ENCODE results near the gene TIMM44. TPM values are rescaled to one million over a fixed set of nuclear protein-coding genes. Genes with fewer than 3 reads are reported as not detected.

The TIMM44 gene
- total RNA-seq, 1 donor from 2014 or later = 67.4 TPM

DNA sequence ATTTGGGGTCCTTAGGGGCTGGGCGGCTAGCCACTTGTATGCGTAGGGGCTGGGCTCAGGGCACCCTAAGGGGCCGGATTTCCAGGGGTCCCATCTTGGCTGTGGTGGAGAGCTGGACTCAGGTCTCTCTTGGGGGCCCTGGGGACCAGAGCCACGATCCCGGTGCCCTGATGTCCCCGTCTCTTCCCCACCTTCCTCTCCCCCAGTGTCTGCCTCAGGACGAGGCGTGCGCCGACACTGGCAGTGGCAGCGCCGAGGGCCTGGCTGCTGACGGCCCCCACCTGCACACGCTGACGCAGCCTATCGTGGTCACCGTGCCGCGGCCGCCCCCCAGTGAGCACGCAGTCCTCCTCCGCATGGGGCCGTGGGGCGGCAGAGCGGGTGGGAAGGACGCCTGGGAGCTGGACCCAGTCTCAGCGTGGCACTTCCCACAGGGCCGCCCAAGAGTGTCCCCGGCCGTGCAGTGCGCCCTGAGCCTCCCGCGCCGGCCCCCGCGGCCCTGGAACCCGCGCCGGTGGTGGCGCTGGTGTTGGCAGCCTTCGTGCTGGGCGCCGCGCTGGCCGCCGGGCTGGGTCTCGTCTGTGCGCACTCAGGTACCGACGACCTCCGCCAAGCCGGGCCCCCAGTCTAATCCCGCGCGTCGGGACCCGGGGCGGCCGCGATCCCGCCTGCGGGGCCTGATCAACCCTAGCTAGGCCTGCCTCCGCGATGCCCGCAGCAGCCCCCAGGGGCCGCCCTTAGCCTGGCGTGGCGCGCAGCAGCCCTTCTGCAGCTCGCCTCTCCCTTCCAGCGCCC lies 26.0 kb downstream of the TIMM44 start:
- intact Hi-C loops (cut with micrococcal nuclease) = no loop called here

DNA sequence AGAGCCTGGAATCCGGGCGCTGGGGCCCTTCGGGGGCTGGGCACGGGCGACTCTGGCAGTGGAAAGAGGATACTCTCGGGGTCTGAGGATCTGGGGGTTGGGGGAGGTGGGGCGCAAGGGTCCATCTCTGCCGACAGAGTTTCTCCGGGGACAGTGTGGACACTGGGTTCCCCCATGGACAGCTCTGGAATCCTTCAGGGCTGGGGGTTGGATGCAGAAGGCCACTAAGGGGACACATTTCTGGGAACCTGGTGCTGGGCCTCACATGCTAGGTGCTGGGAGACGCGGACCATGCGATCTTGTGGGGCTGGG lies 26.6 kb downstream of the TIMM44 start:
- intact Hi-C loops (cut with micrococcal nuclease) = loop anchor here (1.0 kb wide), 1 partner anchor 14 kb away; the partner anchor contains the start of gene MAP2K7

GRCh38 chr19:7916103-7916954 lies 27.1 kb downstream of the TIMM44 start:
- intact Hi-C loops (cut with micrococcal nuclease) = loop anchor here (1.0 kb wide), 1 partner anchor 13 kb away; the partner anchor contains the start of gene MAP2K7

DNA sequence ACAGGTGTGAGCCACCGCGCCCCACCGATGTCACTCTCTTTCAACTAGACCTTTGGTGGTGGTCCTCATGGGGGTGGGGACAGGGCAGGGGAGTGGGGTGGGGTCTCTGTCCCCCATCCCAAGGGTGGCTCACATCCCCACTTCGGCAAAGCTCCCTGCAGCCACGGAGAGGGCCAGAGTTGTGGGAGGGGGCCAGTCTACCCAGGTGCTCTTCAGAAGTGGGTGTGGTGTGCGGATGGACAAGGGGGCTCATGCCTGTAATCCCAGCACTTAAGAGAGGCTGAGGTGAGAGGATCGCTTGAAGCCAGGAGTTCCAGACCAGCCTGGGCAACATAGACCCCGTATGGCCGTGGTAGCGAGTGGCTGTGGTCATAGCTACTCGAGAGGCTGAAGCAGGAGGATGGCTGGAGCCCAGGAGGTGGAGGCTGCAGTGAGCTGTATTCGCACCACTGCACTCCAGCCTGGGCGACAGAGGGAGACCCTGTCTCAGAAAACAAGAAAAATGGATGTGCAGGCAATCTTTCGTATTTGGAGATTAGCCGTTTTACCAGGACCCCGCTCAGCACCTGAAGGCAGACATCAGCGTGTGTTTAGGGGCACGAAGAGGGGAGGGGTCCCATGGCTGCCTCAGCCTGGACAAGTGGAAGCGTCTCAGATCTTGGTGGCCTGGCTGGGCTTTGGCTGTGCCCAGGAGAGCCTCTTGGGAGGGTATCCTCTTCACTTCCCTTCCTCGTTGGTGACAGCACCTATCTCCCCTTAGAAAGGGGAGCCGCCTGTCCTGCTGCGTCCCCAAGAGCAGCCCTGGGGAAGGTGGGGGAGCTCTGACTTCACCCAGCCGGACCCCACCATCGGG lies 28.0 kb downstream of the TIMM44 start:
- intact Hi-C loops (cut with micrococcal nuclease) = loop anchor here (1.0 kb wide), 1 partner anchor 12 kb away; the partner anchor contains the start of gene MAP2K7

DNA sequence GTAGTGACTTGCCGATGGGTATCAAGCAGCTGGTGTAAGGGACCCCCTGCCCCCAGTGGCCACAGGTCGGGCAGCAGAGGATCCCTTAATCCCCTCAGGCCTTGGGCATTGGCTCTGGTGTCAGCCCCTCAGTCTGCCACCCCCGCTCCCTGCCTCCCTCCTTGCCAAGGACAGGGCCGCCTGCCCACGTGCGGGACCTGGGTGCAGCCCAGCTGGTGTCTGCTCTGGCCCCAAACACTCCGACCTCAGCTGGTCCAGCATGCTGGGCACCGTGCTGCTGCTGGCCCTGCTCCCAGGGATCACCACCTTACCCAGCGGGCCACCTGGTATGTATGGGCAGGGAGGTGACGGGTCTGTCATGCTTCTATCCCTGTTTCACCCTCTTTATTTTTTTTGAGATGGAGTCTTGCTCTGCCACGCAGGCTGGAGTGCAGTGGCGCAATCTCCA lies 28.8 kb downstream of the TIMM44 start, which contains the start of gene TGFBR3L:
TSS of gene TGFBR3L (plus strand) at position 233 of the 448 bp plus-strand sequence.
- intact Hi-C loops (cut with micrococcal nuclease) = no loop called here

- intact Hi-C loops (cut with micrococcal nuclease) = no loop called here
Measured at GRCh38 chr19:7914099-7914498, 29.4 kb downstream of the TIMM44 start.

GRCh38 chr19:7913652-7914051 lies 29.8 kb downstream of the TIMM44 start:
- intact Hi-C loops (cut with micrococcal nuclease) = no loop called here

DNA sequence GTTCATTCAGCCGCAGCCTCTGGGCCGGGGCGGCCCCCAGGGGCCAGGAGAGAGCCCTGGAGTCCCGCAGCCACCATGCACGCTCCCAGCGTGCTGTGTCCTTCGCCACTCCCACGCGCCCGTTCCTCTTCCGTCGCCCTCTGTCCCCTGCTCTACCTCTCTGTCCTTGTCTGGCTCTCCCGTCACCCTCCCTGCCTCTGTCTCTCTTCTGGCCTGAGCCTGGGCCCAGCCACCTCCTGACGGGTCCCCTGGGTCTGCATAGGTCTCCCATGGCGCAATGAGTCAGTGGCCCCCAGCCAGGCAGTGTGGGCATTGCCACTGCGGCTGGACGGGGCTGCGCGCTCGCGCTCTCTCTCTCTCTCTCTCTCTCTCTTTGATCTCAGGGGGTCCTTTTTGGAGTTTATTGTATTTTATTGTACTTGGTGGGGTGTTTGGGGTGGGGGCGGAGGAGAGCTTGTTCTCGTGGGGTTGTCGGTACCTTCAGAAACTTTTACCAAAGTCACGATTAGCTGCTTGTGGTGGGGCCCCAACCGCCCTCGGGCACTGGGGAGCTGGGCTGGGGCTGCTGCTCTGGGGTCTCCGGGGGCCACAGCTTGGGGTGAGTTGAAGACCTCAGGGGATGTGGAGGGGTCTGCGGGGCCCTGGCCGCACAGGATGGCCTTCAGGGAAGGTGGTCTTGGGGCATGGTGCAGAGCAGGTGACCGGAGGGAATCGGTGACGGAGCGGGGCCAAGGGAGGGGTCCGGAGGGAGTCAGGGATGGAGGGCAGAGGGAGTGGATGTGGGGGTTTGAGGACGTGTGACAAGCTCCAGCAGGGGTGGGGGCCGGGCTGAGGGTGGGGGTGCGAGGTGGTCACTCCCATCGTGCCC lies 30.5 kb downstream of the TIMM44 start:
- intact Hi-C loops (cut with micrococcal nuclease) = no loop called here

DNA sequence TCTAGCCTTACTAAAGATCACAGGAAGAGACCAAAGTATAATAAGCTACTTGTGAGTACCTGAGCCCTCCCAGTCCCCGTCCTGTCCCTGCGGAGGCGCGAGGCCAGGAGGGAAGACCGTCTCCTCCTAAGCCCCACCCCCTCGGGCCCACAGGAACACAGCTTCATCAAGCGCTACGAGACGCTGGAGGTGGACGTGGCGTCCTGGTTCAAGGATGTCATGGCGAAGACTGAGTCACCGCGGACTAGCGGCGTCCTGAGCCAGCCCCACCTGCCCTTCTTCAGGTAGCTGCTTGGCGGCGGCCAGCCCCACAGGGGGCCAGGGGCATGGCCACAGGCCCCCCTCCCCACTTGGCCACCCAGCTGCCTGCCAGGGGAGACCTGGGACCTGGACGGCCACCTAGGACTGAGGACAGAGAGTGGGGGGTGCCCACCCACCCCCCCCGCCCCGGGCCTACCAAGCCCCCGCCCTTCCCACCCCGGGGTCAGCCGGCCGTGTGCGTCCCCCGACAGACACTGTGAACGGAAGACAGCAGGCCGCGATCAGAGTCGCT lies 31.2 kb downstream of the TIMM44 start:
- intact Hi-C loops (cut with micrococcal nuclease) = no loop called here

- intact Hi-C loops (cut with micrococcal nuclease) = no loop called here
Measured at GRCh38 chr19:7911508-7912143, 31.8 kb downstream of the TIMM44 start.

DNA sequence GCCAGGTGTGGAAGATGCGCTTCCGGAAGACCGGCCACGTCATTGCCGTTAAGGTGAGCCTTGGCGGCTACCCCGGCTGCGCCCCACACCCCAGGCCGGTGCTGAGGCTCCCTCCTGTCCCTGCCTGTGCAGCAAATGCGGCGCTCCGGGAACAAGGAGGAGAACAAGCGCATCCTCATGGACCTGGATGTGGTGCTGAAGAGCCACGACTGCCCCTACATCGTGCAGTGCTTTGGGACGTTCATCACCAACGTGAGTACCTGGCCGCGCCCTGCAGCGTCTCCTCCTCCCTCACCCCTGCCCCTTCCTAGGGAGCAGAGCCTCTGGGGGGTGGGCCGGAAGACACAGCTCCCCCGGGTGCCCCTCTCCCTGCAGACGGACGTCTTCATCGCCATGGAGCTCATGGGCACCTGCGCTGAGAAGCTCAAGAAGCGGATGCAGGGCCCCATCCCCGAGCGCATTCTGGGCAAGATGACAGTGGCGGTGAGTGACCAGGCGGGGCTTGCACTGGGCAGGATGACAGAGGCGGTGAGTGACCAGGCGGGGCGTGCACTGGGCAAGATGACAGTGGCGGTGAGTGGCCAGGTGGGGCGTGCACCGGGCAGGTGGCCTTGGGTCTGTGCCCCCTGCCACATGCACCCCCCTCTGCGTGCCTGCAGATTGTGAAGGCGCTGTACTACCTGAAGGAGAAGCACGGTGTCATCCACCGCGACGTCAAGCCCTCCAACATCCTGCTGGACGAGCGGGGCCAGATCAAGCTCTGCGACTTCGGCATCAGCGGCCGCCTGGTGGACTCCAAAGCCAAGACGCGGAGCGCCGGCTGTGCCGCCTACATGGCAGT lies 32.9 kb downstream of the TIMM44 start:
- intact Hi-C loops (cut with micrococcal nuclease) = no loop called here

DNA sequence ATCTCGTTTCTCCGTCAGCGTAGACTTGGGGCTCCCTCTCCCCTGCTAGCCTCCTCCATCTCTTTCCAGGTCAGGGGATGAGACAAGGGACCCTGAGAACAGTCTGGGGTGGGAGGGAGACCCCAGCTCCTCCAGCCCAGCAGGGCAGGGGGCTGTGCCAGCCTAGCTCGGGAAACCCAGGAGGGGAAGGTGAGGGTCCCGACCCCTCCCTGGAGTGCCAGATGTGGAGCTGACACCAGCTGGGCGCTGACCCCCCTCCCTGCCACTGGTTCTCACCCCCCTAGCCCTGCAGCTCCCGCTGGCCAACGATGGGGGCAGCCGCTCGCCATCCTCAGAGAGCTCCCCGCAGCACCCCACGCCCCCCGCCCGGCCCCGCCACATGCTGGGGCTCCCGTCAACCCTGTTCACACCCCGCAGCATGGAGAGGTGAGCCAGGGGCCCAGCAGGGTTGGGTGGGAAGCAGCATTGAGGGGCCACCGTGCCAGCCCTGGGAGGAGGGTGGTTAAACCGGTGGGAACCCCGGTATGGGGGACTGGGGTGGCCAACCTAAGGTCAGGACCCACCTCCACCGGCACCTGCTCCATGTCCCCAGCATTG lies 33.9 kb downstream of the TIMM44 start:
- intact Hi-C loops (cut with micrococcal nuclease) = no loop called here

DNA sequence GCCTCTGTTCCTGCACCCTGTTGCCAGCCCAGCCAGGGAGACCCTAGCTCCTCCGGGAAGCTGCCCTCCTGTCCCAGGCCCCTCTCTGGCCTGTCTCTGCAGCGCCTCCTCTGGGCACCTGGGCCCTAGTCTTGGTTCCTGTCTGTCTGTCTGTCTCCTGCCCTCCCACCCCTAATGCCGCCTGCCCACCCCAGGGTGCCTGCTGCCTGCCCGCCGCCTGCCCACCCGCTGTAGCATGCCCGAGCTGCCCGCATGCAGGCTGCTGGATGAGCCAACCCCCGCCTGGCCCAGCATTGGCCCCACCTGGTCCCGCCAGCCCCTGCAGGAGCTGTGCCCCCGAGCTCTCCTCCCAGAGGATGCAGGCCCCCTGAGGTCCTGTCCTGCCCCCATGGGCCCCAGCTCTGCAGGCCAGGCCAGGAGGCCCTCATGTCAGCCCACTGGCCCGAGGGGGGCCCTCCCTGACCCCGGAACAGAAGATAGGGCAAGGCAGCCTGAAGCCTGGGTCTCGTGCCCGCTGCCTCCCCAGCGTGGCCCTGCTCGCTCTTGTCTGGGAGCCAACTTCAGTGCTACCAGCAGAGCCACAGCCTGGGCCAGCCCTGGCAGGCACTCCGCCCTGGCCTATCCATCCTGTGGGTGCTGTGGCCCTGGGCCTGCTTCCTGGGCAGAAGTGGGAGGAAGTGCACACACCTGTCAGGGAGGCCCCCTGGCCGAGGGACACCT lies 34.6 kb downstream of the TIMM44 start:
- intact Hi-C loops (cut with micrococcal nuclease) = no loop called here

GRCh38 chr19:7908078-7908699 lies 35.3 kb downstream of the TIMM44 start:
- intact Hi-C loops (cut with micrococcal nuclease) = no loop called here

- intact Hi-C loops (cut with micrococcal nuclease) = no loop called here
Measured at GRCh38 chr19:7907544-7907943, 35.9 kb downstream of the TIMM44 start.

DNA sequence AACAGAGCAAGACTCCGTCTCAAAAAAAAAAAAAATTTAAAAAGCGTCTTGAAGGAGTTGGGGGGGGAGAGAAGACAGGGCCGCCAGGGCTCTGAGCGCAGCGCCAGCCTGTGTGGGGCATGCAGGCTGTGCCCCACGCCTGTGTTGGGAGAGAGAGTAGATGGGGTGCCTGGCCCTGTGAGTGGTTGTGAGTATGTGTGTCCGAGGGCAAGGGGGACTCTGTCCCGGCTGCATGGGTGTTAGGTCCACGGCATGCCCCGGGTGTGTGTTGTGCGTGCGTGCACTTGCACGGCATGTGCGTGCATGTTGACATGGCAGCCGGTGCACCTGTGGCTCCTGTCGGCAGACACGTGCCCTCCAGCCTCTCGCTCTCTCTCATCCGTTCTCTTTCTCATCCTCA lies 36.3 kb downstream of the TIMM44 start:
- intact Hi-C loops (cut with micrococcal nuclease) = no loop called here

- intact Hi-C loops (cut with micrococcal nuclease) = no loop called here
Measured at GRCh38 chr19:7905859-7906258, 37.6 kb downstream of the TIMM44 start.
